HG03439 (cell line): ENCODE data around the gene ADSL.
"Not testable (repeated sequence)": the region's sequence is repeated elsewhere in the genome, so short reads cannot be mapped to it uniquely, and the experiment has no call there.

ENCODE experiments used
- ATAC-seq: cut with Tn5 transposase; IDR thresholded peaks from one replicate; pipeline ENCODE4 v1.9.1; 2021; ENCODE audit warnings: mild to moderate bottlenecking, moderate library complexity; ENCODE audit not compliant: unreplicated experiment

Gene ADSL

DNA sequence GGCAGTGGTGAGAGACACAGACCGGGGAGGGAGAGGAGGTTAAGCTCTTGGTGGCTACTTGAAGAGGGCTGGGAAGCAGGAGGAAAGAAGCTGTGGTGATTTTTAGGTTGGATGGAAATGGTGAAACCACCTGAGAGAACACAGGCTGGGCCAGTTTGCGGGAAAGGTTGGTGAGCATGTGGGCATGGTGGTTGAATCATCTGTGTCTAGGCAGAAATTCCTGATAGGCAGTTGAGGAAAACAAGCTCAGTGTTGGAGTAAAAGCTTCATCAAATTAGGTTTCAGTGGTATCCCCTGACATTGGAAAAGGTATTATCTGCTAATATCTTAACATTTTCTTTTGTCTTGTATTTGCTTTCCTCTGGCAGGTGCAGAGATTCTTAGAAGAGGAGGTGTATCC, 19.8 kb downstream of the ADSL start:
- no peak for ATAC-seq

DNA sequence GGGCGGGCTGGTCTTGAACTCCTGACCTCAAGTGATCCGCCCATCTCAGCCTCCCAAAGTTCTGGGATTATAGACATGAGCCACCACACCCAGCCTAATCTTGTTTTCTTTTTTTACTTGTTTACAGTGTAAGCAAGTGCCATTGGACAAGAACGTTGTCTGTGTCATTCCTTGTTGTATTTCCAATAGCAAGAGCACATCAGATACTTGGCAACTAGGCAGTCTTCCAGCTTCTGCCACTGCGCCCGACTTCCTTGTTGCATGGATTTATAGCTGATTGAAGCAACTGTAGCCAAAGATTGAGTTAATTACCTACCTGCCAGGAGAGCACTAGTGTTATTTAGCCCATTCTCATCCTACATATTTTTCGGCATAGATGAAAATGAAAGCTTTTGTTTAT, 21.0 kb downstream of the ADSL start:
- no peak for ATAC-seq

DNA sequence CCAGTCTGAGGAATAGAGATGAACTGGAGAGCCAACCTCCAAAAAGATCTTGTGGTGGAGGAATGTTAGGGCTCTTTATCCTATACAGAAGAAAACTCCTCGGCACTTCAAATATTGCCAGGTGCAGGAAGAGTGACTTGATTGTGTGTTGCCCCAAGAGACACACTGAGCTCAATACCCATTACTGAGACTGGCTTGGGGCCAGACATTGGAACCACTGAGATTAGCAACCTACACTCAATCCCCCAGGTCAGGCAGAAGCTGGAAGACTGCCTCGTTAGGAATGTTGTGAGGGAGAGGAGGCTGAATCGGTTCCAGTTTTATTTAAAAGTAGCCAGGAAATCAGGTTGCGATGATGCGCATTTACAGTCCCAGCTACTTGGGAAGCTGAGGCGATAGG, 21.7 kb downstream of the ADSL start:
- no peak for ATAC-seq

DNA sequence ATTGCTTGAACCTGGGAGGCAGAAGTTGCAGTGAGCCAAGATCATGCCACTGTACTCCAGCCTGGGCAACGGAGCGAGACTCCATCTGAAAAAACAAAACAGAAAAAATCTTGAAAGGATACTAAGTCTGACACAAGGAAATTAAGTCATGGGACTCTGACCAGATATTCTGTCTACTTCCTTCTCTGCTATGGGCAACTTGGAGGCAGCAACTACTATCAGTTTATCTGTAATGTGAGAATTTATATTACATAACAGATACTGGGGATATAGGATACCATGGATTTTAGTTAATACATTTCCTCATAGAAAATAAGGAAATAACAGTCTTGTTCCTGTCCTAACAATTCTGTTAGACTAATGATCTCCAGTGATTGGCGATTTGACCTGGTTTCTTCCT, 22.5 kb downstream of the ADSL start:
- ATAC-seq: no peak

DNA sequence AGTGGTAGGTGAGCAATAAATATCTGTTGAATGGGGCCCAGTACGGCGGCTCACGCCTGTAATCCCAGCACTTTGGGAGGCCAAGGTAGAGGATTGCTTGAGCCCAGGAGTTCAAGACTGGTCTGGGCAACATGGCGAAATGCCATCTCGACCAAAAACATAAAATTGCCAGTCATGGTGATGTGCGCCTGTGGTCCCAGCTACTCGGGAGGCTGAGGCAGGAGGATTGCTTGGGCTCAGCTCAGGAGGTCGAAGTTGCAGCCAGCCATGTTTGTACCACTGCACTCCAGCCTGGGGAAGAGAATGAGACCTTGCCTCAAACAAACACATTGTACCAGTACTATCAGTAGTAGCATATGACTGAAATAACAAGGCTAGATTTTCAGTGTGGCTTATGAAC, 28.3 kb downstream of the ADSL start:
- ATAC-seq: no peak

DNA sequence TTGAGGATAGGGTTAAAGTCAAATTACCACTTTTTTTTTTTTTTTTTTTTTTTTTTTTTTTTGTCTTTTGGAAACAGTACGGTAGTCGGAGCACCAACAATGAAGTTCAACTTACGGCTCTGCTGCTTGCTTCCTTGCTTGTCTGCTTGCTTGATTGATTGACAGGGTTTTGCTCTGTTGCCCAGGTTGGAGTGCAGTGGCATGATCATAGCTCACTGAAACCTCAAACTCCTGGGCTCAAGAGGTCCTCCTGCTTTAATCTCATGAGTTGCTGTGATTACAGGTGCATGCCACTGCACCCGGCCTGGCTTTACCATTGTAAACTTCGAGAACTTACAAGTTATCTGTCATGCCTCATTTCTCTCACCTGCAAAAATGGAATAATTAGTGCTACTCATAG, 29.8 kb downstream of the ADSL start:
- no peak for ATAC-seq

DNA sequence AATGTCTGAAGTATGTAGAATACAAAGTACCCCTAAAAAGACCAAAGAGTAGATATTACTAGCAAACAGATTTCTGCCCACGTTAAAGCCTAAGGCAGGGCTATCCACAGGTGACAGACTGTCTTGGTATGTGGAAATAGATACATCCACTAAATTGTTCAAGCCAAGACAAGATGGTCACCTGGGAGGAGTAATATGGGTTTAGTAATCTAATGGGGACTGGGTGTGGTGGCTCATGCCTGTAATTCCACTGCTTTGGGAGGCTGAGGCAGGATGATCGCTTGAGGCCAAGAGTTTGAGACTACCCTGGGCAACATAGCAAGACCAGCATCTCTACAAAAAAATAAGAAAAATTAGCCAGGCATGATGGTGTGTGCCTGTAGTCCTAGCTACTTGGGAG, 31.6 kb downstream of the ADSL start:
- no peak for ATAC-seq

DNA sequence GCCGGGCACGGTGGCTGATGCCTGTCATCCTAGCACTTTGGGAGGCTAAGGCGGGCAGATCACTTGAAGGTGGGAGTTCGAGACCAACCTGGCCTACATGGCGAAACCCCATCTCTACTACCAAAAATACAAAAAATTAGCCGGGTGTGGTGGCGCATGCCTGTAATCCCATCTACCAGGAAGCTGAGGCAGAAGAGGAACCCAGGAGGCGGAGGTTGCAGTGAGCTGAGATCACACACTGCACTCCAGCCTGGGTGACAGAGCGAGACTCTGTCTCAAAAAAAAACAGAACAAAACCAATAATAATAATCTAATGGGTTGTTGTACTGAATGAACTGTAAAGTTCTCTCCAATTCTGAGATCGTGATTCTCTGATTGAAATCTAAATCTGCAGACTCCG, 32.1 kb downstream of the ADSL start:
- ATAC-seq: not testable (repeated sequence)

DNA sequence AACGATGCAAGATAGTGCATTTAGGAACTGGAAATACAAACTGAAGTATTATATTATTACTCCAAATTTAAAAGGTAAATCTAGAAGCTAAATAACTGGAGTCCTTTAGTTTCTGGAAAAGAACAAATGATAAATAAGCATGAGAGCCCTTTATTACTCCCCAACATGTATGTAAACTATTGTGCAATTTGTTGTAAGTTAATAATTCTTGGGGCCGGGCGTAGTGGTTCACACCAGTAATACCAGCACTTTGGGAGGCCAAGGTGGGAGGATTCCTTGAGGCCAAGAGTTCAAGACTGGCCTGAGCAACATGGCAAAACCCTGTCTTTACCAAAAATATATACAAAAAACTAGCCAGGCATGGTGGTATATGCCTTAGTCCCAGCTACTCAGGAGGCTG, 35.2 kb downstream of the ADSL start:
- no peak for ATAC-seq

DNA sequence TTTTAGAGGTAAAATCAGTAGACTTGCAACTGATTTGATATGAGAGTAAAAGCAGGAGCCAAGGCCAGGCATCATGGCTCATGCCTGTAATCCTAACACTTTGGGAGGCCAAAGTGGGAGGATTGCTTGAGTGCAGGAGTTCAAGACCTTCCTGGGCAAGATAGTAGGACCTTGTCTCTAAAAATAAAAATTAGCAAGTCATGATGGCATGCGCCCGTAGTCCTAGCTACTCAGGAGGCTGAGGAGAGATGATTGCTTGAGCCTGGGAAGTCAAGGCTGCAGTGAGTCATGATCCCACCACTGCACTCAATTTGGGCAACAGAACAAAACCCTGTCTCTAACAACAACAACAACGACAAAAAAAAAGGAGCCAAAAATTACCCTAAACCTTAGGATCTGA, 37.6 kb downstream of the ADSL start:
- no peak for ATAC-seq

DNA sequence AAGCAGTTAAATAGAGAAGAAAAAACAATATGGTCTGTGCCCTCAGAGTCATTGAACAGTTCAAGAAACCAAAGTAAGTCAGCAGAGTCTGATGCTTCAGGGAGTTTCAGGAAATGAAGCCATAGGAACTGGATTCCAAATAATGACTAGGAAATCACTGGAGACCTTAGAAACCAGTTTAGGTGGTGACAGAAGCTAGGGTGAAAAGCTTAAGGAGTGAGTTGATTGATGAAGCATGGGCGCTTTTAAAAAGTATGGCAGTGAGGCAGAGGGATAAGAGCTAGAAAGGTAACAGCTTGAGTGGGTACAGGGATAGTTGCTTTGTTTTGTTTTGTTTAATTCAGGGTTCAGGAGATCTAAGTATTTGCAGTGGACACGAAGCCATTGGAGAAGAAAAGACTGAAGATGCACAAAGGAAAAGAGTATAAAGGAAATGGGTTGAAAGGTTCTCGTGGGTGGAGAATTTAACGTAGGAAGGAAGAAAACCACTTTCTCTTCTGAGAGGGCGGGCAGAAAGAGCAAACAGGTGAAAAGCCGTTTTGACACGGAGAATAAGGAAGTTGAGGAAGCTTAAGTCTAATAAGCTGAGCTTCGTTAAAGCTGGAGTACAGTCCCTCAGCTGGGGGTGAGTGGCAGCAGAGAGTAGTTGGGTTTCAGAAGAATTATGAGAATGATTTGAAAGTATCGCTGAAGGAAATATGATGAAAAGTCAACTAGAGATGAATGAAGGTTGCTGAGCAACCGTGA, 38.9 kb downstream of the ADSL start:
- ATAC-seq: no peak

DNA sequence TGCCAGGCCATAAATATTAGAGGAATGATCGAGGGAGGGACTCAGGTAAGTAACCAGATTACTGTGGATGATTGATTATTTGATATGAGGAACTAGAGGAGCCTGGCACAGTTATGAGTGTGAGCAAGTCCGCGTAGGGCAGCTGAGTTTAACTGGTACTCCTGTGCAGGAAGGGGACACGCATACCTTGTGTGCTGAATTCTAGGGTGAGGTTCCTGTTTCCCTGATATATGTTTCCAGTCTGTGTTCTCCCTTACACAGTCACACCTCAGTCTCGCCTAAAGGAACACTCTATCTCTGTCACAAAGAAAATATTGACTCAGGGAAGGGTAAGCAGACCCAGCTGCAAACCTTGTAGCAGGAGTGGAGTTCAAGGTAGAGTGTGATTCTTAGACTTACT, 41.4 kb downstream of the ADSL start:
- ATAC-seq: no peak

DNA sequence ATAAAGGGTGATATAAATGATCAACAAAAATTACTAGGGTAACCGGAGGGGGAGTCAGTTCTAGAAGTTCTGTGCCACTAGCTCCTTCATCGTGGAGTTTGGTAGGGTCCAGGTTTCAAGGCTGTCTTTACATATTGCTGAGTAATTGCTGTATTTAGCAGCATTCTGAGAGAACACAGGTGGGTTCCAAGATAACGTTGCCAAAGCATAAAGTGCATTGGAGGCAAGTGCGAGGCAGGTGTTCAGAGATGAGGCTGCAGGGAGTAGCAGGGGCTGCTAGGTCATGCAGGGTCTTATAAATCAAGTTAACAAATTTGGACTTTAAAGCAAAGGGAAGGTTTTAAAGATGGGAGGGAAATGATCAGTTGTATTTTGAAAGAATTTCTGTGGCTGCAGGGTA, 41.9 kb downstream of the ADSL start:
- no peak for ATAC-seq

DNA sequence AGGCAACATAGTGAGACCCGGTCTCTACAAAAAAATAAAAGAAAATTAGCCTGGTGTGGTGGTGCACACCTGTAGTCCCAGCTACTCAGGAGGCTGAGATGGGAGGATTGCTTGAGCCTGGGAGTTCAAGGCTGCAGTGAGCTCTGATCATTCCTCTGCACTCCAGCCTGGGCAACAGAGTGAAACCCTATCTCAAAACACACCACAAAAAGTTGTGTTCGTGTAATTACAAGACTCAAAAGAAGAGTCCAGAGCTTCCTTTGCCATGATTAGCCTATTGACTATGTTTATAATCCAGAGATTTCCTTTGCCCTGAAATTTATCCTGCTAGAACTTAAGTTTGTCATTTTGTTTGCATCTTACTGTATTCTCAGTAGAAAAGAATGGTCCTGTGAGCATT, 45.1 kb downstream of the ADSL start:
- no peak for ATAC-seq

DNA sequence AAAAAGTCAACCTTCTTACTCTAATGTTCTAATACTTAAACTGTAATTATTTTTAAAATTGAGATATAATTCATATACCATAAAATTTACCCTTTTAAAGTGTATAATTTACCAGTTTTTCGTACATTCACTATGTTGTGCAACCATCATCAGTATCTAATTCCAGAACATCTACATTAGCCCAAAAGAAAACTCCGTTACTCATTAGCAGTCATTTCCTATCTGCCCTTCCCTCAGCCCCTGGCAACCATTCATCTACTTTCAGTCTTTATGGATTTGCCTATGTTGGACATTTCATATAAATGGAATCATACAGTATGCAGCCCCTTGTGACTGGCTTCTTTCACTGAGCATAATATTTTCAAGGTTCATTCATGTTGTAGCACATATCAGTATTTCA, 46.3 kb downstream of the ADSL start:
- no peak for ATAC-seq

DNA sequence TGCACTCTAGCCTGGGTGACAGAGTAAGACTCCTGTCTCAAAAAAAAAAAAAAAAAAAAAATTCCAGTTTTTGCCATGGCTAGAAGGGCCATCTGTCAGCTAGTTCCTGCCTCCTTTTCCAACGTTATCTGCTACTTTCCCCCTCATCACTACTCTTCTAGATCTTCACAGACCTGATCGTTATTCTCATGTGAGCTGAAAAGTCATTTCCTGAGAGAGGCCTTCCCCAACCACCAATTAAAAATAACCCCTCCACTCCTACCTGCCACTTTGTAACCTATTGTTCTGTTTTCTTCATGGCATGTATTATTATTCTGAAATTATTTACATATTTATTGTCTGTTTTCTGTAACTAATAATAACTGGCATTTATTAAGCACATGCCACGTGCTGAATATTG, 48.3 kb downstream of the ADSL start:
- ATAC-seq: no peak

DNA sequence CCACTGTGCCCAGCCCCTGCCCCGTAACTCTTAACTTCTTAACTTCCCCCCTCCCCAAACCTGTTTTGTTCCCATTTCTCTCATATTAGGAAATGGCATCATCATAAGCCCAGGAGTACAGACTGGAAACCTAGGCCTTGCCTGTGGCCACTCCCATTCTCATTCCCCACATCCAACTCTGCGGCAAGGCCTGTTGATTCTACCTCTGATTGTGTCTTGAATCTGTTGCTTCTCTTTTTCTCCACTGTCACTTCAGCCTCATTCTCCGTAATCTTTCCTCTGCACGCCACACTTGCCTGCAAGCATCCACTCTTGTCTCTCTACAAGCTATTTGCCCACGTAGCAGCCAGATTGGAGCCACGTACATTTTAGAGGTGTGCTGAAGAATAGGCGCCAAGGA, 49.3 kb downstream of the ADSL start:
- no peak for ATAC-seq

DNA sequence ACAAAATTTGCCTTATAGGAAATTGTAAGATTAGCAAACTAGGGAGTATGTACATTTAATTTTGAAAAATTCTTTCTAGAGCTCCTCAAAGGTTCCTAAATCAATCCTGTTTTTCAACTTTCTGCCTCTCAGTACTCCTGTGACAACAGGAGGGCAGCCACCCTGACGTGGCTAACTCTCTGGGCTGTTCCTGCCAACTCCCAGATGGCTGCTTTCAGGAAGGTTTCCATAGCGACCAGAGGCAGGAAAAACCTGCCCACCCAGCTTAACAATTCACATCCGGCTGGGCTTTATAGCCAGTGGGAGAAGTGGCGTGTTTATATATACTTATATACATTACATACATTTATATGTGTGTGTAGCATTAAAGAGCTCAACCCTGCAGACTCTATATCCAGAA, 50.6 kb downstream of the ADSL start:
- no peak for ATAC-seq

DNA sequence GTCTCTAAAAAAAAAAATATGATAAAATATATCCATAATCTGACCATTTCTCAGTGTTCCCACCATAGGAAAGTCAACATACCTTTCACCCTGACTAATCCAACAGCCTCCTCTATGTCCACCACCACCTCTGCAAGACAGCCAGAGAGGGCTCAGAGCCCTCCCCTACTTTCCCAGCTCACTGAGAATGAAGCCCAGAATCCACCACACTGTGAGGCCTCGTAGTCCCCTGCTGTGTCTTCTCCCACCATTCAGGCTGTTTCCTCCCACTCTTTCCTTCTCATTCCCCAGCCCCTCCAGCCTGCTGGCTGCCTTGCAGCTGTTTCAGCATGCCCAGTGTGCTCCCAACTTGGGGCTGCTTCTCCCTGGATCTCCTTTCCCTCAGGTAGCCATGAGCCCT, 51.1 kb downstream of the ADSL start:
- ATAC-seq: no peak

DNA sequence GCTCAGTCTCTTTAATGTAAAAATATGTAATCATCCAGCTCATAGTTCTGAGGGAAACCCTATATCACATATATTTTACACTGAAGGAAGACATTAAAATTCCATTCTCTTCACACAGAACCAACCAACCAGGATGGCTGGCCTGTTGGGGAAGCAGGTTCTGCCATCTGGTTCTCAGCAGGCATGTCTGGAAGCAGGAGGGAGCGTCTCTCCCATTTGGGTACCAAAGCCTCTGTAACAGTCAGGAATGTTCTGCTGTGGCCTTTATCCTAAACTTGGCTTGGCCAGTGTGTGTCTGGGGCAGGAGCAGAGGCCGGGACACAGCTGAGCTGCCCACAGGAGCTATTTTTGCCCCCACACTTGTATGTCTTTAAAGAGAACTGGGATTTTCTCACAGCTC, 53.3 kb downstream of the ADSL start:
- no peak for ATAC-seq

DNA sequence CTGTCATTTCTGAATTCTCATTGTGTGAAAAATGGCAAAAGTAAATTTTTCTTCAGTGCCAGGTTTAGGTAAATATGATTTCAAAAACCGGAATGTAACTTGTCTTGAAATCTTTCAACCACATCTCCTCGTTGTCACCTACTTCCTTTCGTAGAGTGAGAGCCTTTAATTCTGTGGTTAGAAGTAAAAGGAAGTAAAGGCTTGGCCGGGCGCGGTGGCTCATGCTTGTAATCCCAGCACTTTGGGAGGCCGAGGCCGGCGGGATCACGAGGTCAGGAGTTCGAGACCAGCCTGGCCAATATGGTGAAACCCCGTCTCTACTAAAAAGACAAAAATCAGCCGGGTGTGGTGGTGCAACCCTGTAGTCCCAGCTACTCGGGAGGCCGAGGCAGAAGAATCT, 53.9 kb downstream of the ADSL start:
- no peak for ATAC-seq

DNA sequence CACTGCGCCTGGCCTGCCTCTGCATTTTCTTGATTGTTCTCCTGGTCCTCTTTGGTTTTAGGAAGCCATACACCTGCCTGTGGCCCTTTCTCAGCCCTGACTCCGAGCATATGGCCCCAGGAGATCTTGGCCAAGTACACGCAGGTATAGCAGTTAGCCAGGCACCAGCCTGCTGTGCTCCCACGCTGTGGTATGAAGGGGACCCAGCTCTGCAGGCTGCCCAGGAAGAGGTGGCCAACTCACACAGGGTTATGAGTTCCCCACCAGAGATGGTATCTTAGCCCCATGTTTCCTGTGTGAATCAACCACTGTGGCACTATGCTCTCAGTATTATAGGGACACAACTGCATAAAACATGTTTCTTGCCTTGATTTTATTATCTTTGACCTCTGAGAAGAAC, 55.2 kb downstream of the ADSL start:
- no peak for ATAC-seq

DNA sequence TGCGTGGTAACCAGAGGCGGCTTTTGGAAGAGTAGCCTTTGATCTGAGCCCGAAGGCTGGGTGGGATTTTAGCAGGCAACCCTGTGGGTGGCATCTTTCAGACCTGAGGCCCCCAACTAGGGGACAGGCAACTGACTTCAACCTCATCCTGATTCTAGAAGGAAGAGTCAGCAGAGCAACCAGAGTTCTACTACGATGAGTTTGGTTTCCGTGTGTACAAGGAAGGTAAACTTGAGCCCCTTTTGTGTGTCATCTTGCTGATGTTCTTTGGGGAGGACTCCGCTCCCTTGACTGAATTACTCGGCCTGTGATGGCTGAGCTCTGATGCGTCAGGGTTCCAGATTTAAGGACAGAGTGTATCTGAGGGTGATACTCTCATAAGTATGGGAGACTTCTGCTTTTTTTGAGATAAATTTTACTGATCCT, 55.7 kb downstream of the ADSL start:
- ATAC-seq: no peak
